Endometrium (tissue), 2 donors: ENCODE results near the gene THSD4.

Source experiments
- FAIRE-seq: peaks from 2 replicates; lab custom pipeline; 2012; peaks lifted over from hg19 to GRCh38; lab: Jason Lieb, UNC
- donor health status: control.
- donor health status: control.

THSD4 gene

DNA sequence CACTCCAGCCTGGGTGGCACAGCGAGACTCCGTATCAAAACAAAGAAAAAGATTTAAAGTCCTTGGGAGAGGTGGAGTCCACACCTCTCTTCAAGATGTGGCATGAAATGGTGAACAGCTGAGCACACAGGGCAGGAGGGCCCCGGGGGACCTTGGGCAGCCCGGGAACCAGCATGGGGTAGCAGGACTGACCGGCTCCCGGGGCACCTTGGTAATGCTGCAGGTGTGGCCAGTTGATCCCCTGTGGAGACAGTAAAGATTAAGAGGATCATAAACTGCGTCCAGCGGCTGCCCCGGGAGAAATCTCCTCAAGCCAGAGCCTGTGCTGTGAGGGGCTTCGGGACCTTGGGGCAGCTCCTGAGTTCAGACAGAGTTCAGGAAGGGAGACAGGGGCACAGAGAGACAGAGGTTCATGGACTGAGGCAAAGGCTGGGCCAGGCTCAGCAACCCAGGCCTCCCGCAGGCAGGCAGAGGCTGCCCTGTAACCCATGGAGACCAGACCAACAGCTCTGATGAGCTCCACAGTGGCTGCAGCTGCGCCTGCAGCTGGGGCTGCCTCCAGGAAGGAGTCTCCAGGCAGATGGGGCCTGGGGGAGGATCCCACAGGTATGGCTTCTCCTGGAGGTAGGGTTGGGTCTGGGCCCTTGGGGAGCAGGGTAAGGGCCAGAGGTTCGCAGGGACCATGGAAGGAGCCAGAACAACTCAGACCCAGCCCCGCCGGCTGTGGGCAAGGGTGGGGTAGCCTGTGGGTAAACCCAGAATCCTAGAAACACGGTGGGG is 695.2 kb downstream of the THSD4 start, which contains the start of gene NR2E3:
Gene NR2E3 (plus strand): TSS at position 299 of the 780 bp plus-strand sequence. CDS start 190 bp downstream, at position 489.
- no peak for FAIRE-seq

- no peak for FAIRE-seq
Observed at GRCh38 chr15:71811036-71811736, 695.9 kb downstream of the THSD4 start.

DNA sequence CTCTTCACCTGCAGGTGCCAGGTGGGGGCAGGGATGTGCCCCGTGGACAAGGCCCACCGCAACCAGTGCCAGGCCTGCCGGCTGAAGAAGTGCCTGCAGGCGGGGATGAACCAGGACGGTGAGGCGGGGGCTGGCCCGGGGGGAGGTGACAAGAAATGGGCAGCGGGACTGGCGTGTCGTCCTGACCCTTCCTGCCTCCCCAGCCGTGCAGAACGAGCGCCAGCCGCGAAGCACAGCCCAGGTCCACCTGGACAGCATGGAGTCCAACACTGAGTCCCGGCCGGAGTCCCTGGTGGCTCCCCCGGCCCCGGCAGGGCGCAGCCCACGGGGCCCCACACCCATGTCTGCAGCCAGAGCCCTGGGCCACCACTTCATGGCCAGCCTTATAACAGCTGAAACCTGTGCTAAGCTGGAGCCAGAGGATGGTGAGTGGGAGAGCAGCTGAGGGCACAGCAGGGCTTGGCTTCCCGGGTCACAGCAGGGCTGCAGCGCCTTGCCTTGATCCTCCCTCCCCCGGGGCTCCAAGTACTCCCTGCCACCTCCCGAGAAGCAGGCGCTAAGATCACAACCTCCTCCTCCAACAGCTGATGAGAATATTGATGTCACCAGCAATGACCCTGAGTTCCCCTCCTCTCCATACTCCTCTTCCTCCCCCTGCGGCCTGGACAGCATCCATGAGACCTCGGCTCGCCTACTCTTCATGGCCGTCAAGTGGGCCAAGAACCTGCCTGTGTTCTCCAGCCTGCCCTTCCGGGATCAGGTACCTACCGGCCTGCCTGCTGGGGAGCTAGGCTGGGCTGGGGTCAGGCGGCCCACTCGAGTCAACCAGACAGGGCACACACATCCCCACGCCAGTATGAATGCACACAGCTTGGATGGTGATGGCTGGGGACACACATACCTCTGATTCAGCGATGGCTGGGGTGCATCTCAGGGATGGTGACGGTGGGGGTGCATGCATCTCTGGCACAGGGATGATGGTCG is 696.8 kb downstream of the THSD4 start:
- no peak for FAIRE-seq

- no peak for FAIRE-seq
Observed at GRCh38 chr15:71812966-71813722, 697.9 kb downstream of the THSD4 start.

GRCh38 chr15:71813723-71814470 is 698.6 kb downstream of the THSD4 start:
- no peak for FAIRE-seq

DNA sequence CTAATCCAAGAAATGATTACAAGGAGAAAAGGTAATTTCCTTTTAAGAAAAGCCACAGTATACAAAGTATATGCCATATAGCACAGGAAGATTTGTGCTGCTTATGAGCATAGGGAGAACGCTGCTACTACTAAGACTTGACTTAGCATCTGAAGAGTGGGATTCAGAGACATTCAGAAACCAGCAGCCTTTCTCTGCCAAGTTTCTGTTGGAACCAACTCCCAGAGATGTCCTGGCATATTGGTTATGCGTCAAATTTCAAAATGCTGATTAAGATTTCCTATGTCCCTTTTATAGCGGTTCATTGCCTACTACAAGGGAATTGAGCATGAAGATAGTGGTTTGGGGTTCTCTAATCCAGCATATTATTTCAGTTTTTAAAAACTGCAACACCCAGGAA is 700.0 kb downstream of the THSD4 start:
- FAIRE-seq, result no peak

- no peak for FAIRE-seq
Observed at GRCh38 chr15:71817351-71817750, 702.1 kb downstream of the THSD4 start.

DNA sequence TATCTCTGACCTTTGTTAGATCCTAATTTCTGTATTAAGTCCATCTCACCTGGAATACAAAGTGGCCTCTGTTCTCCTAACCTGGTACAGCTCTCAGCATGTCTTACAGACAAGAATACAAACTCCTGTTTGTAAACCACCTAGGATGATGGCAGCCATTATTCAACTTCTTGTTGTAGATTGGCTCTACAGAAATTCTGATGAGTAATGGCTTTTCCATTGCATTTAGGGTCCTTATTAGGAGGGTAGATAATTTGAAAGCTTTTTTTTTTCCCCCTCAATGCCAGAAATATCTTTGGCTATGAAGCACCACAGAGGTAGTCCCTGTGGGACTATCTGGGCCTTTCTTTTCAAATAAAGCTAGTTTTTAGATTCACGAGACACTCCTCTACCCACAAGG is 704.9 kb downstream of the THSD4 start:
- no peak for FAIRE-seq

GRCh38 chr15:71821547-71822129 is 706.4 kb downstream of the THSD4 start:
- no peak for FAIRE-seq

- no peak for FAIRE-seq
Observed at GRCh38 chr15:71822890-71823630, 707.8 kb downstream of the THSD4 start.

GRCh38 chr15:71823801-71824200 is 708.5 kb downstream of the THSD4 start:
- no peak for FAIRE-seq

- FAIRE-seq, result no peak
Observed at GRCh38 chr15:71825021-71825730, 709.9 kb downstream of the THSD4 start.

GRCh38 chr15:71826196-71826595 is 710.9 kb downstream of the THSD4 start:
- FAIRE-seq, result no peak

DNA sequence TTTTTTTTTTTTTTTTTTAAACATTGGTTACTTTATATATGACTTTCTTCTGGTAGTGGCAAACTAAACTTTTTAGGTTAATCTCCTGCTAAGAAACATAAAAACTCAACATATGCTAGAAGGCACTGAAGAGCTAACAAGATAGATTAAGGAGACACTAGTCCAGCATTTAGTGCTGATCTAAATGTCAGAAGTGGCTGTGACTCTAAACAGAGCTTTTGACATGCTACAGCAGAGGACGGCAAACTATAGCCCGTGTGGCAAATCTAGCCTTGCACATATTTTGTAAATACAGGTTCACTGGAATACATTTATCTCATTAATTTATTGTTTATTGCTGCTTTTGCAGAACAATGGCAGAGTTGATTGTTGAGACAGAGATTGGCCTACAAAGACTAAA is 715.7 kb downstream of the THSD4 start:
- FAIRE-seq, result no peak
